LNCaP clone FGC (cell line): ENCODE measurements around the gene FCHO1.
"Not testable (repeated sequence)": the region's sequence is repeated elsewhere in the genome, so short reads cannot be mapped to it uniquely, and the experiment has no call there.

ENCODE experiments used
- DNase-seq: peaks from one replicate; pipeline ENCODE4 v3.0.0-alpha.2; 2011; ENCODE audit warnings: low read depth
- H3K4me3 ChIP-seq: 2 replicates; pipeline ENCODE4 v1.5.1; 2011; ENCODE audit warnings: mild to moderate bottlenecking, low read depth, low read length, control low read depth
- CTCF ChIP-seq: IDR thresholded peaks from 2 replicates; pipeline ENCODE4 v1.5.1; 2012; ENCODE audit warnings: mild to moderate bottlenecking; ENCODE audit not compliant: control insufficient read depth, insufficient read depth; ENCODE audit errors: extremely low read depth

FCHO1 gene

GRCh38 chr19:17780781-17781180 is 29.5 kb downstream of the FCHO1 start:
- TF ChIP-seq CTCF = no peak
- no peak for DNase-seq
- H3K4me3 ChIP-seq = no peak overlapping the region

GRCh38 chr19:17783721-17784120 is 32.4 kb downstream of the FCHO1 start:
- not testable (repeated sequence) for DNase-seq

GRCh38 chr19:17784201-17785008 is 33.1 kb downstream of the FCHO1 start:
- peak; percentile 67 for TF ChIP-seq CTCF
- H3K4me3 ChIP-seq = no peak overlapping the region
- no peak for DNase-seq

More at GRCh38 chr19:17783721-17784120, 32.4 kb downstream of the FCHO1 start:
- not testable (repeated sequence) for H3K4me3 ChIP-seq

GRCh38 chr19:17787274-17787913 is 36.1 kb downstream of the FCHO1 start:
- TF ChIP-seq CTCF = no peak
- no peak overlapping the region for H3K4me3 ChIP-seq
- no peak for DNase-seq

- no peak for DNase-seq
- H3K4me3 ChIP-seq = no peak overlapping the region
- TF ChIP-seq CTCF = no peak
Observed at GRCh38 chr19:17788632-17789031, 37.4 kb downstream of the FCHO1 start.

GRCh38 chr19:17790059-17790780 is 38.9 kb downstream of the FCHO1 start:
- peak; percentile 17 for DNase-seq
- H3K4me3 ChIP-seq = no peak overlapping the region
- no peak for TF ChIP-seq CTCF

GRCh38 chr19:17794412-17794730 is 43.1 kb downstream of the FCHO1 start:
- DNase-seq = no peak
- TF ChIP-seq CTCF = no peak
- no peak overlapping the region for H3K4me3 ChIP-seq
